HL-60/S4 treated with phorbol 12-myristate 13-acetate at 8.2 ng/mL for 4 days and 3 days (cell line): ENCODE measurements around the gene FLT3LG.

ENCODE experiments used
- in situ Hi-C: fragments of 300-500 bp; cut with MboI; formaldehyde crosslinking; loops from 2 replicates; pipeline ENCODE4 v1.15.0; 2022; ENCODE audit warnings: low sequenced_read_pairs

The FLT3LG gene

GRCh38 chr19:49507803-49508494 lies 33.9 kb downstream of the FLT3LG start:
- in situ Hi-C loops, result loop anchor here (5.0 kb wide), 1 partner anchor 39 kb away; no protein-coding TSS in a partner anchor

DNA sequence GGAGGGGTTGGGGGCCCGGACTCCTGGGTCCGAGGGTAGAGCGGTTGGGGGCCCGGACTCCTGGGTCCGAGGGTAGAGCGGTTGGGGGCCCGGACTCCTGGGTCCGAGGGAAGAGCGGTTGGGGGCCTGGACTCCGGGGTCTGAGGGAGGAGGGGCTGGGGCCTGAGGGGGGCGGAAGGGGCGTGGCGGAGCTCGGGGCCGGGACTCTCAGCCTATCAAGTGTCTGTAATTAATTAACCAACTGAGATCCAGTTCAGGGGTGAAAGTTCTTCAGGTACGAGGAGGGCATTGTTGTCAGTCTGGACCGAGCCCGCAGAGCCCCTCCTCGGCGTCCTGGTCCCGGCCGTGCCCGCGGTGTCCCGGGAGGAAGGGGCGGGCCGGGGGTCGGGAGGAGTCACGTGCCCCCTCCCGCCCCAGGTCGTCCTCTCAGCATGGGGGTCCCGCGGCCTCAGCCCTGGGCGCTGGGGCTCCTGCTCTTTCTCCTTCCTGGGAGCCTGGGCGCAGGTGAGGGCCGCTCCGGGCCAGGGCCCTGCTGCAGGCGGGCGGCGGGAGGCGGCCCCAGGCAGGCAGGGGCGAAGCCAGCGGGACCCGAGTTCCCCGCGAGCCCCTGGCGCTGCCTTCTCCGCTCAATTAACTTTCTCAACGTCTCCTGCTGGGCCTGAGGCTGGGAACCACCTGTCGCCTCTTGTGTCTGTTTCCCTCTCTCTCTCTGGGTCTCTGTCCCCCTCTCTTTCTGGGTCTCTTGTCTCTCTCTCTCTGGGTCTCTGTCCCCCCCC lies 39.1 kb downstream of the FLT3LG start:
- in situ Hi-C loops, result no loop called here

DNA sequence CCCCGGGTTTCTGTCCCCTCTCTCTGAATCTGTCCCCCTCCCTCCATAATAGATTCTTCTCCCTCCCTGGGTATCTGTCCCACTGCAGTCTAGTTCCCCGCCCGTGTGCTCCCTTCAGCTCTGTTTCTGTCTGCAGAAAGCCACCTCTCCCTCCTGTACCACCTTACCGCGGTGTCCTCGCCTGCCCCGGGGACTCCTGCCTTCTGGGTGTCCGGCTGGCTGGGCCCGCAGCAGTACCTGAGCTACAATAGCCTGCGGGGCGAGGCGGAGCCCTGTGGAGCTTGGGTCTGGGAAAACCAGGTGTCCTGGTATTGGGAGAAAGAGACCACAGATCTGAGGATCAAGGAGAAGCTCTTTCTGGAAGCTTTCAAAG lies 39.7 kb downstream of the FLT3LG start:
- in situ Hi-C loops, result no loop called here

GRCh38 chr19:49514151-49514550 lies 40.1 kb downstream of the FLT3LG start:
- in situ Hi-C loops, result no loop called here

GRCh38 chr19:49515767-49516166 lies 41.8 kb downstream of the FLT3LG start:
- in situ Hi-C loops, result no loop called here

DNA sequence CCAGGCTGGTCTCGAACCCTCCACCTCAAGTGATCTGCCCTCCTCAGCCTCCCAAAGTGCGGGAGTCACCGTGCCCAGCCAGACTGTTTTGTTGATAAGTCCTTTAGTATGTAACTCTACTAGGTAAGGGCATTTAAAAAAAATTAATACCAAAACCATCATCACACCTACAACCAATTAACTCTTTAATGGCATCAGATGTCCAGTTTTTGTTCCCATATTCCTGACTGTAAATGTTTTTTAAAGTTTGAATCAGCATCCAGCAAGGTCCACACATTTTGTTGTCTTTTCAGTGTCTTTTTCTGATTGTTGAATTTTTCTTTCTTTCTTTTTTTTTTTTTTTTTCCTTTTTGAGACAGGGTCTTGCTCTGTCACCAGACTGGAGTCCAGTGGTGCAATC lies 44.0 kb downstream of the FLT3LG start:
- in situ Hi-C loops, result no loop called here

- in situ Hi-C loops, result no loop called here
Measured at GRCh38 chr19:49520705-49521319, 46.8 kb downstream of the FLT3LG start.

- in situ Hi-C loops, result no loop called here
Measured at GRCh38 chr19:49524812-49525455, 50.9 kb downstream of the FLT3LG start.

DNA sequence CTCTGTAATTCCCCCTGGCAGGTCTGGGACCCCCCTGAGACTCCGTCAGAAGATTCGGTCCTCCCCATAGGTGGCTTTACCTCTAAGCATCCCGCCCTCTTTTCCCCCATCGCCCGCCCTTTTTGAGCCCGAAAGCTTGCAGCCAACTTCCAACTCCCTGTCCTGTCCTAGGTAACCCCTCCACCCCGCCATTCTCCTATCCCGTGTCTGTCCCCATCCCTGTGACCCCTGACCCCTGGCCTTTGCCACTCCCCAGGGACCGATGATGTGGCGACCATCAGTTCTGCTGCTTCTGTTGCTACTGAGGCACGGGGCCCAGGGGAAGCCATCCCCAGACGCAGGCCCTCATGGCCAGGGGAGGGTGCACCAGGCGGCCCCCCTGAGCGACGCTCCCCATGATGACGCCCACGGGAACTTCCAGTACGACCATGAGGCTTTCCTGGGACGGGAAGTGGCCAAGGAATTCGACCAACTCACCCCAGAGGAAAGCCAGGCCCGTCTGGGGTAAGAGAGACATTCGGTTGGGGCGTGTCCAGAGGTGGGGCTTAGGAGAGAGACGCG lies 54.3 kb downstream of the FLT3LG start:
- in situ Hi-C loops, result no loop called here

GRCh38 chr19:49530708-49531107 lies 56.7 kb downstream of the FLT3LG start:
- in situ Hi-C loops, result no loop called here

DNA sequence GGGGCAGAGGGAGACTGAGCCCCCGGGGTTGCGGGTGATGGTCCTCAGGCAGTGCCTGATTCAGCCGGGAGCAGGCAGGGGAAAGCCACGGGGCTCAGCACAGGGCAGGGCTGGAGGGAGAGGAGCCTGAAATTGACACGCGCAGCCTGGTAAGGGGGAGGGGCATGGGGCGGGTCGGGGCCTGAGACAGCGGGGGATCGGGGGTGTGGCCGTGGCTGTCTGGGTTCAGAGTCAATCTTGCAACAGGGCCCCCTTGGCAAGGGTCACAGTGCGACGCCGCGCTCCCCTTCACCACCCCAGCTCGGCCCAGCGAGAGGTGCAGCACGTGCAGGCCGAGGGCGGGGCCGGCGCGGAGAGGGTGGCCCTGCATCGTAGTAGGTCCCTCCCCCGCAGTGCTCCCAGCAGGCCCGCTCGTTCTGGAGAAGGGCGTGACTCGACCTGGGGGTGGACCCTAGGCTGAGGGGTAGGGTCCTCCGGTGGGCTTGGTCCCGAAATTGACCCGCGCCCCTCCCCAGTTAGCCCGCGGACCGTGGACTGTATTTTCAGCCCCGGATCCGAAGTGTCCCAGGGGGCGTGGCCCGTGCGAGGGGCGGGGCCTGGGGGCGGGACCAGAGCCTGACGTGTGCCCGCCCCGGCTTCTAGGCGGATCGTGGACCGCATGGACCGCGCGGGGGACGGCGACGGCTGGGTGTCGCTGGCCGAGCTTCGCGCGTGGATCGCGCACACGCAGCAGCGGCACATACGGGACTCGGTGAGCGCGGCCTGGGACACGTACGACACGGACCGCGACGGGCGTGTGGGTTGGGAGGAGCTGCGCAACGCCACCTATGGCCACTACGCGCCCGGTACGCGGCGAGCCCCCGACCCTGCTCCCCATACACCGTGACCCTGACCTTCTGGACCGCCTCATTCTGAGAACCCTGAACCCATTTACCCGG lies 59.8 kb downstream of the FLT3LG start:
- in situ Hi-C loops, result no loop called here

GRCh38 chr19:49534632-49535385 lies 60.8 kb downstream of the FLT3LG start:
- in situ Hi-C loops, result no loop called here
